Neural progenitor cell (in vitro differentiated cells): Measurements from ENCODE around the gene MAPK8. TPM values are rescaled to one million over a fixed set of nuclear protein-coding genes. Genes with fewer than 3 reads are reported as not detected.

Source experiments
- DNase-seq: peaks from one replicate; pipeline ENCODE4 v3.0.0-alpha.2; 2016; ENCODE audit warnings: low spot score
- H2AFZ ChIP-seq: fragments of 200-600 bp; sonication (generic); replicated peaks from 2 replicates; pipeline ENCODE4 v1.6.1; 2016; ENCODE audit warnings: antibody characterized with exemption
- H3F3A ChIP-seq: fragments of 200-600 bp; sonication (generic); 2 replicates; pipeline ENCODE4 v1.6.1; 2016; ENCODE audit warnings: antibody characterized with exemption, low read depth
- H3K27ac ChIP-seq: fragments of 200-600 bp; sonication (generic); 2 replicates; pipeline ENCODE4 v1.5.1; 2016; ENCODE audit warnings: mild to moderate bottlenecking
- H3K27me3 ChIP-seq: fragments of 200-600 bp; sonication (generic); 2 replicates; pipeline ENCODE4 v1.6.1; 2016; ENCODE audit warnings: mild to moderate bottlenecking, moderate library complexity
- H3K36me3 ChIP-seq: fragments of 200-600 bp; sonication (generic); 2 replicates; pipeline ENCODE4 v1.5.1; 2016
- H3K4me1 ChIP-seq: fragments of 200-600 bp; sonication (generic); 2 replicates; pipeline ENCODE4 v1.6.1; 2016; ENCODE audit warnings: mixed run types
- H3K4me2 ChIP-seq: fragments of 200-600 bp; sonication (generic); 2 replicates; pipeline ENCODE4 v1.6.1; 2016
- H3K4me3 ChIP-seq: fragments of 200-600 bp; sonication (generic); 2 replicates; pipeline ENCODE4 v1.5.1; 2016
- H3K79me2 ChIP-seq: fragments of 200-600 bp; sonication (generic); 2 replicates; pipeline ENCODE4 v1.6.1; 2016; ENCODE audit warnings: low read depth
- H3K9ac ChIP-seq: fragments of 200-600 bp; sonication (generic); 2 replicates; pipeline ENCODE4 v1.6.1; 2016
- H3K9me3 ChIP-seq: fragments of 200-600 bp; sonication (generic); 2 replicates; pipeline ENCODE4 v1.5.1; 2016; ENCODE audit warnings: low read depth
- H4K20me1 ChIP-seq: fragments of 200-600 bp; sonication (generic); 2 replicates; pipeline ENCODE4 v1.6.1; 2016; ENCODE audit warnings: low read depth
- H3K27ac Mint-ChIP-seq: 3 replicates; pipeline ENCODE4 v1.8.0; 2021; ENCODE audit warnings: mixed read lengths
- H3K27me3 Mint-ChIP-seq: 2 replicates; pipeline ENCODE4 v1.8.0; 2022; ENCODE audit warnings: low read depth, mild to moderate bottlenecking, inconsistent platforms, moderate library complexity, mixed read lengths; ENCODE audit not compliant: insufficient read depth
- H3K36me3 Mint-ChIP-seq: 3 replicates; pipeline ENCODE4 v1.8.0; 2021; ENCODE audit warnings: mixed read lengths
- H3K4me1 Mint-ChIP-seq: 3 replicates; pipeline ENCODE4 v1.8.0; 2021; ENCODE audit warnings: mixed read lengths
- H3K4me3 Mint-ChIP-seq: 3 replicates; pipeline ENCODE4 v1.8.0; 2021; ENCODE audit warnings: mild to moderate bottlenecking, moderate library complexity, mixed read lengths
- H3K9me3 Mint-ChIP-seq: 3 replicates; pipeline ENCODE4 v1.8.0; 2020; ENCODE audit warnings: mixed read lengths
- EZH2 ChIP-seq: fragments of 200-600 bp; sonication (generic); IDR thresholded peaks from 2 replicates; pipeline ENCODE4 v1.6.1; 2017; ENCODE audit warnings: antibody characterized with exemption, mild to moderate bottlenecking, moderate library complexity
- EZH2phosphoT487 ChIP-seq: fragments of 200-600 bp; sonication (generic); IDR thresholded peaks from 2 replicates; pipeline ENCODE4 v1.6.1; 2017; ENCODE audit warnings: antibody characterized with exemption
- total RNA-seq: library from RNA; depleted of rRNA; stranded (reverse); fragments of >200 nt; gene quantifications from 2 replicates; pipeline ENCODE4 v1.2.3, GENCODE V29; 2015; ENCODE audit warnings: low replicate concordance
- TF ChIP-seq, protein P1 (sequence below): fragments of 200-600 bp; sonication (generic); IDR thresholded peaks from 2 replicates; pipeline ENCODE4 v1.5.1; 2017; ENCODE audit warnings: antibody characterized with exemption, mild to moderate bottlenecking

The MAPK8 gene
- total RNA-seq, 1 donor from 2014 or later: 166 TPM

GRCh38 chr10:48452879-48453412, 146.5 kb downstream of the MAPK8 start:
- Mint-ChIP-seq H3K9me3 (no peaks in the 10 kb centered on the region), H3K4me3 (no peak overlapping the region), H3K4me1 (peaks cover 2% of the 10 kb centered on the region), H3K27me3 (peaks cover 3% of the 10 kb centered on the region), H3K36me3 (no peaks in the 10 kb centered on the region), H3K27ac (no peak overlapping the region)
- no peak overlapping the region for H2AFZ ChIP-seq
- H3K4me3 ChIP-seq: no peak overlapping the region
- H3F3A ChIP-seq: no peaks in the 10 kb centered on the region
- H3K27me3 ChIP-seq: no peaks in the 10 kb centered on the region
- no peak overlapping the region for H3K4me2 ChIP-seq
- no peaks in the 10 kb centered on the region for H3K79me2 ChIP-seq
- no peak overlapping the region for H3K27ac ChIP-seq
- no peak overlapping the region for H3K9ac ChIP-seq
- no peaks in the 10 kb centered on the region for H3K36me3 ChIP-seq
- no peak for DNase-seq
- no peaks in the 10 kb centered on the region for H3K9me3 ChIP-seq
- H3K4me1 ChIP-seq: peaks cover 6% of the 10 kb centered on the region
- TF ChIP-seq, protein P1, sequence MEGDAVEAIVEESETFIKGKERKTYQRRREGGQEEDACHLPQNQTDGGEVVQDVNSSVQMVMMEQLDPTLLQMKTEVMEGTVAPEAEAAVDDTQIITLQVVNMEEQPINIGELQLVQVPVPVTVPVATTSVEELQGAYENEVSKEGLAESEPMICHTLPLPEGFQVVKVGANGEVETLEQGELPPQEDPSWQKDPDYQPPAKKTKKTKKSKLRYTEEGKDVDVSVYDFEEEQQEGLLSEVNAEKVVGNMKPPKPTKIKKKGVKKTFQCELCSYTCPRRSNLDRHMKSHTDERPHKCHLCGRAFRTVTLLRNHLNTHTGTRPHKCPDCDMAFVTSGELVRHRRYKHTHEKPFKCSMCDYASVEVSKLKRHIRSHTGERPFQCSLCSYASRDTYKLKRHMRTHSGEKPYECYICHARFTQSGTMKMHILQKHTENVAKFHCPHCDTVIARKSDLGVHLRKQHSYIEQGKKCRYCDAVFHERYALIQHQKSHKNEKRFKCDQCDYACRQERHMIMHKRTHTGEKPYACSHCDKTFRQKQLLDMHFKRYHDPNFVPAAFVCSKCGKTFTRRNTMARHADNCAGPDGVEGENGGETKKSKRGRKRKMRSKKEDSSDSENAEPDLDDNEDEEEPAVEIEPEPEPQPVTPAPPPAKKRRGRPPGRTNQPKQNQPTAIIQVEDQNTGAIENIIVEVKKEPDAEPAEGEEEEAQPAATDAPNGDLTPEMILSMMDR: no peak
- TF ChIP-seq EZH2phosphoT487 (no peak), EZH2 (no peak)
- H4K20me1 ChIP-seq: no peaks in the 10 kb centered on the region

DNA sequence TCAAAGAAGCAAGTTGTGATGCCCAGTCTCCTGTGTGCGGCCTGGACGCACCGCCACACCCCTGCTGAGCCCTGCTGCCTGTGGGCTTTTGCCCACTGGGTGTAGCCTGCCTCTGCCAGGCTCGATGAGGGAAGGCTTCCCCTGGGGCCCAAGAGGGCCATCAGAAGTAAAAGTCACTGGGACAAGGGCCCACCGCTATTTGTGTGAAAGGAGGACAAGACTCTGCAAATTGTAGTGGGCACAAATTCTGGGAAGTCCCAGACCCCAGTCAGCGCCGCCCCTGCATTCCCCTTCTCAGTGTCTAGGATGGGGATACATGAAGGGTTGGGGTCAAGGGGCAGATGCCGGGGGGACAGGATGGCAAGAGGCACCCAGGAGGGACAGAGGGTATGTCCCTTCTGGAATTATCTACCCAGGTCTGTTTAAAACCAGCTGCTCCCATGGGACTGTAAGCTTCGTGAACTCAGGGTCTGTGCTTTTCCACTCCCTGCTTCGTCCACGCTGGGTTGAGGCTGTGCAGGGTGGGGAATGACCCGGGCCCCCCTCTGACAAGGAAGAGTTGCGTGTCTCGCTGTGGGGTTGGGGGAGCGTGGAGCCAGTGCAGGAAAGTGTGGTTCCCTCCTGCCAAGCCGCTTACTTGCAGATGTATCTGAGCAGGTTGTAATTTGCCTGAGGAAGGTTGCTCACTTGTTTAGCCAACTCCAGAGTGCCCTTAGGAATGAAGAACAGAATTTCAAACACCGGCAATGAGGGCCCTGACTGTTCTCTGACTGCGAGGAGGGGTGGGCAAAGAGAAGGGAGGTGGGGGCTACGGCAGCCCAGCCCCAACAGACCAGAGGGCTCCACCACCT, 147.2 kb downstream of the MAPK8 start:
- H3K9me3 ChIP-seq: no peaks in the 10 kb centered on the region
- peak overlapping the region; percentile 69 for H3K27ac Mint-ChIP-seq
- H3K27me3 Mint-ChIP-seq: peaks cover 3% of the 10 kb centered on the region
- TF ChIP-seq, protein P1: no peak
- TF ChIP-seq EZH2 (no peak), EZH2phosphoT487 (no peak)
- no peak overlapping the region for H2AFZ ChIP-seq
- peaks cover 2% of the 10 kb centered on the region for H3K4me1 Mint-ChIP-seq
- H3K4me3 ChIP-seq: no peak overlapping the region
- H3K4me3 Mint-ChIP-seq: no peak overlapping the region
- peaks cover 6% of the 10 kb centered on the region for H3K4me1 ChIP-seq
- no peak overlapping the region for H3K9ac ChIP-seq
- no peak for DNase-seq
- H3K79me2 ChIP-seq: no peaks in the 10 kb centered on the region
- H4K20me1 ChIP-seq: no peaks in the 10 kb centered on the region
- no peaks in the 10 kb centered on the region for H3K9me3 Mint-ChIP-seq
- H3F3A ChIP-seq: no peaks in the 10 kb centered on the region
- no peak overlapping the region for H3K27ac ChIP-seq
- no peaks in the 10 kb centered on the region for H3K36me3 Mint-ChIP-seq
- no peaks in the 10 kb centered on the region for H3K27me3 ChIP-seq
- no peak overlapping the region for H3K4me2 ChIP-seq
- H3K36me3 ChIP-seq: no peaks in the 10 kb centered on the region

- Histone ChIP-seq H3K79me2 (no peaks in the 10 kb centered on the region), H2AFZ (no peak overlapping the region), H3K9me3 (no peaks in the 10 kb centered on the region), H3K9ac (no peak overlapping the region), H3K27me3 (no peaks in the 10 kb centered on the region), H3K36me3 (no peaks in the 10 kb centered on the region), H3F3A (no peaks in the 10 kb centered on the region), H3K4me1 (peaks cover 6% of the 10 kb centered on the region), H4K20me1 (no peaks in the 10 kb centered on the region), H3K4me2 (no peak overlapping the region), H3K27ac (no peak overlapping the region), H3K4me3 (no peak overlapping the region)
- H3K27ac Mint-ChIP-seq: no peak overlapping the region
- no peaks in the 10 kb centered on the region for H3K9me3 Mint-ChIP-seq
- H3K27me3 Mint-ChIP-seq: no peaks in the 10 kb centered on the region
- DNase-seq: no peak
- H3K4me1 Mint-ChIP-seq: peaks cover 2% of the 10 kb centered on the region
- no peaks in the 10 kb centered on the region for H3K36me3 Mint-ChIP-seq
- H3K4me3 Mint-ChIP-seq: no peak overlapping the region
- TF ChIP-seq, protein P1: no peak
- no peak for TF ChIP-seq EZH2
- TF ChIP-seq EZH2phosphoT487: no peak
These were observed 148.0 kb downstream of the MAPK8 start for GRCh38 chr10:48454302-48455054.
